Activated CD8-positive, alpha-beta memory T cell treated with anti-CD3 and anti-CD28 coated beads for 4 hours (primary cell): ENCODE measurements around the gene EIF4G1.

ENCODE experiments used
- DNase-seq, 2 donors: peaks; one replicate each; pipeline ENCODE4 v3.0.0-alpha.2; 2020; ENCODE audit warnings: low read depth in 2 of 2

EIF4G1 gene

GRCh38 chr3:184350618-184351017, 36.2 kb downstream of the EIF4G1 start:
- DNase-seq = no peak

GRCh38 chr3:184351511-184352148, 37.2 kb downstream of the EIF4G1 start:
- DNase-seq = no peak

- DNase-seq = no peak
These were observed 37.9 kb downstream of the EIF4G1 start for GRCh38 chr3:184352149-184352785.

GRCh38 chr3:184352897-184353545, 38.6 kb downstream of the EIF4G1 start:
- DNase-seq = no peak

GRCh38 chr3:184353546-184353941, 39.1 kb downstream of the EIF4G1 start:
- DNase-seq = no peak

- peak in 1 of 2 donors; percentile 21 for DNase-seq
These were observed 39.8 kb downstream of the EIF4G1 start for GRCh38 chr3:184354121-184354728.

- no peak for DNase-seq
These were observed 40.3 kb downstream of the EIF4G1 start for GRCh38 chr3:184354754-184355153.

- DNase-seq = no peak
These were observed 41.0 kb downstream of the EIF4G1 start for GRCh38 chr3:184355261-184356040.

- DNase-seq = no peak
These were observed 43.1 kb downstream of the EIF4G1 start for GRCh38 chr3:184357248-184358123.

GRCh38 chr3:184358124-184358767, 43.8 kb downstream of the EIF4G1 start:
- no peak for DNase-seq

GRCh38 chr3:184358921-184359350, 44.5 kb downstream of the EIF4G1 start:
- DNase-seq = no peak

- no peak for DNase-seq
These were observed 45.2 kb downstream of the EIF4G1 start for GRCh38 chr3:184359610-184360009.

- DNase-seq = no peak
These were observed 45.9 kb downstream of the EIF4G1 start for GRCh38 chr3:184360070-184360928.

- DNase-seq = no peak
These were observed 46.6 kb downstream of the EIF4G1 start for GRCh38 chr3:184360929-184361531.

- DNase-seq = no peak
These were observed 47.1 kb downstream of the EIF4G1 start, which contains the start of the genes CLCN2 and POLR2H for GRCh38 chr3:184361532-184361931. CLCN2 (minus strand) TSS chr3:184361605; CDS start chr3:184361479, 126 bp downstream. POLR2H (plus strand) TSS chr3:184361710; CDS start chr3:184363493, 1,783 bp downstream.

GRCh38 chr3:184361932-184362667, 47.7 kb downstream of the EIF4G1 start:
- no peak for DNase-seq

GRCh38 chr3:184362668-184363546, 48.5 kb downstream of the EIF4G1 start:
- DNase-seq = peak; percentile 94
